Suprapubic skin (tissue), 4 donors: ENCODE measurements around the gene ZNF10.

Experiments
- EP300 ChIP-seq: sonication (generic); formaldehyde crosslinking; IDR thresholded peaks from one replicate; pipeline ENCODE4 v1.6.1; 2017; ENCODE audit warnings: antibody characterized with exemption
- POLR2A ChIP-seq, 2 donors: fragments of 450-650 bp; IDR thresholded peaks; one replicate each; pipeline ENCODE4 v1.6.1; 2017; ENCODE audit warnings: antibody characterized with exemption in 2 of 2, mild to moderate bottlenecking in 2 of 2, moderate library complexity in 2 of 2
- POLR2AphosphoS5 ChIP-seq, 3 donors: sonication (generic); formaldehyde crosslinking; IDR thresholded peaks; one replicate each; pipeline ENCODE4 v1.6.1; 2017; ENCODE audit warnings: antibody characterized with exemption in 3 of 3
- TF ChIP-seq, protein P1 (sequence below), 2 donors: fragments of 200-600 bp in 1 of 2; fragments of 450-650 bp in 1 of 2; sonication (generic) in 1 of 2; IDR thresholded peaks; one replicate each; pipeline ENCODE4 v1.5.1; 2016 to 2019; ENCODE audit warnings: antibody characterized with exemption in 2 of 2, mild to moderate bottlenecking in 1 of 2, moderate library complexity in 1 of 2

DNA sequence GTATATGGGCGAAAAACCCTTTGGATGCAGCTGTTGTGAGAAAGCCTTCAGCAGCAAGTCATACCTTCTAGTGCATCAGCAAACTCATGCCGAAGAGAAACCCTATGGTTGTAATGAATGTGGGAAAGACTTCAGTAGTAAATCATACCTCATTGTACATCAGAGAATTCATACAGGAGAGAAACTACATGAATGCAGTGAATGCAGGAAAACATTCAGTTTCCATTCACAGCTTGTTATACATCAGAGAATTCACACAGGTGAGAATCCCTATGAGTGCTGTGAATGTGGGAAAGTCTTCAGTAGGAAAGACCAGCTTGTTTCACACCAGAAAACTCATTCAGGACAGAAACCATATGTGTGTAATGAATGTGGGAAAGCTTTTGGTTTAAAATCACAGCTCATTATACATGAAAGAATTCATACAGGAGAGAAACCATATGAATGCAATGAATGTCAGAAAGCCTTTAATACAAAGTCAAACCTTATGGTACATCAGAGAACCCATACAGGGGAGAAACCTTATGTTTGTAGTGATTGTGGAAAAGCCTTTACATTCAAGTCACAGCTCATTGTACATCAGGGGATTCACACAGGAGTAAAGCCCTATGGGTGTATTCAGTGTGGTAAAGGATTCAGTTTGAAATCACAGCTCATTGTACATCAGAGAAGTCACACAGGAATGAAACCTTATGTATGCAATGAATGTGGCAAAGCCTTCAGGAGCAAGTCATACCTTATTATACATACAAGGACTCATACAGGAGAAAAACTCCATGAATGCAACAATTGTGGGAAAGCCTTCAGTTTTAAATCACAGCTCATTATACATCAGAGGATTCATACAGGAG, 72.3 kb downstream of the ZNF10 start:
- TF ChIP-seq, protein P1, sequence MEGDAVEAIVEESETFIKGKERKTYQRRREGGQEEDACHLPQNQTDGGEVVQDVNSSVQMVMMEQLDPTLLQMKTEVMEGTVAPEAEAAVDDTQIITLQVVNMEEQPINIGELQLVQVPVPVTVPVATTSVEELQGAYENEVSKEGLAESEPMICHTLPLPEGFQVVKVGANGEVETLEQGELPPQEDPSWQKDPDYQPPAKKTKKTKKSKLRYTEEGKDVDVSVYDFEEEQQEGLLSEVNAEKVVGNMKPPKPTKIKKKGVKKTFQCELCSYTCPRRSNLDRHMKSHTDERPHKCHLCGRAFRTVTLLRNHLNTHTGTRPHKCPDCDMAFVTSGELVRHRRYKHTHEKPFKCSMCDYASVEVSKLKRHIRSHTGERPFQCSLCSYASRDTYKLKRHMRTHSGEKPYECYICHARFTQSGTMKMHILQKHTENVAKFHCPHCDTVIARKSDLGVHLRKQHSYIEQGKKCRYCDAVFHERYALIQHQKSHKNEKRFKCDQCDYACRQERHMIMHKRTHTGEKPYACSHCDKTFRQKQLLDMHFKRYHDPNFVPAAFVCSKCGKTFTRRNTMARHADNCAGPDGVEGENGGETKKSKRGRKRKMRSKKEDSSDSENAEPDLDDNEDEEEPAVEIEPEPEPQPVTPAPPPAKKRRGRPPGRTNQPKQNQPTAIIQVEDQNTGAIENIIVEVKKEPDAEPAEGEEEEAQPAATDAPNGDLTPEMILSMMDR (IDR thresholded peaks at IDR 0.05) = no peak
- no peak for TF ChIP-seq POLR2AphosphoS5 (IDR thresholded peaks at IDR 0.05)
- TF ChIP-seq POLR2A (IDR thresholded peaks at IDR 0.05) = no peak
- no peak for TF ChIP-seq EP300
